Measurements from ENCODE around the gene CELA2A. TPM values are rescaled to one million over a fixed set of nuclear protein-coding genes. Genes with fewer than 3 reads are reported as not detected.

CELA2A gene
- total RNA-seq, 1 experiment from 2014 or later = not detected

GRCh38 chr1:15442759-15443158 lies 13.8 kb upstream of the CELA2A start:
- no TSS peak for BruUV-seq (replicated peaks)

GRCh38 chr1:15443281-15443680 lies 13.3 kb upstream of the CELA2A start:
- Histone ChIP-seq H3K79me2 (ENCODE audit: low read length) (no peaks in the 10 kb centered on the region), H3K4me3 (ENCODE audit: low read length) (no peak overlapping the region), H2AFZ (ENCODE audit: low read length) (no peak overlapping the region), H3K36me3 (ENCODE audit: low read depth, low read length) (no peaks in the 10 kb centered on the region), H3K4me1 (ENCODE audit: insufficient read depth, low read length) (no peaks in the 10 kb centered on the region), H3K9me3 (ENCODE audit: low read length) (no peaks in the 10 kb centered on the region), H3K9me2 (replicated peaks; ENCODE audit: low read length) (no peaks in the 10 kb centered on the region), H3F3A (ENCODE audit: low read length, unreplicated experiment) (no peaks in the 10 kb centered on the region), H3K27ac (ENCODE audit: low read length) (no peak overlapping the region), H3K4me2 (ENCODE audit: low read length) (no peak overlapping the region), H3K9ac (ENCODE audit: low read length) (no peak overlapping the region), H3K27me3 (ENCODE audit: low read length) (no peaks in the 10 kb centered on the region), H4K20me1 (ENCODE audit: low read length) (no peaks in the 10 kb centered on the region)
- CTCF ChIA-PET = no interaction called here
- no peak for DNase-seq
- no TSS peak for BruUV-seq (replicated peaks)
- TF ChIP-seq EZH2 (IDR thresholded peaks at IDR 0.05; ENCODE audit: low read length, unreplicated experiment) (no peak), CTCF (conservative IDR thresholded peaks at IDR 0.05; ENCODE audit: low read depth, low read length) (no peak), EZH2phosphoT487 (IDR thresholded peaks at IDR 0.05; ENCODE audit: borderline replicate concordance, low read length) (no peak)
- intact Hi-C loops (cut with micrococcal nuclease) = no loop called here
- POLR2A ChIA-PET (ENCODE audit: unreplicated experiment) = no interaction called here
- no peak for ATAC-seq

More at GRCh38 chr1:15442759-15443158, 13.8 kb upstream of the CELA2A start:
- Histone ChIP-seq H3K27me3 (ENCODE audit: low read length) (no peaks in the 10 kb centered on the region), H2AFZ (ENCODE audit: low read length) (no peak overlapping the region), H3K9ac (ENCODE audit: low read length) (no peak overlapping the region), H3K9me2 (replicated peaks; ENCODE audit: low read length) (no peaks in the 10 kb centered on the region), H3K4me2 (ENCODE audit: low read length) (no peak overlapping the region), H3K27ac (ENCODE audit: low read length) (no peak overlapping the region), H3K9me3 (ENCODE audit: low read length) (no peaks in the 10 kb centered on the region), H3K36me3 (ENCODE audit: low read depth, low read length) (no peaks in the 10 kb centered on the region), H3K4me1 (ENCODE audit: insufficient read depth, low read length) (no peaks in the 10 kb centered on the region), H3K79me2 (ENCODE audit: low read length) (no peaks in the 10 kb centered on the region), H3K4me3 (ENCODE audit: low read length) (no peak overlapping the region), H4K20me1 (ENCODE audit: low read length) (no peaks in the 10 kb centered on the region), H3F3A (ENCODE audit: low read length, unreplicated experiment) (no peaks in the 10 kb centered on the region)
- DNase-seq (no peak), ATAC-seq (no peak)
- ChIA-PET CTCF (no interaction called here), POLR2A (ENCODE audit: unreplicated experiment) (no interaction called here)
- intact Hi-C loops (cut with micrococcal nuclease) = no loop called here
- TF ChIP-seq EZH2phosphoT487 (IDR thresholded peaks at IDR 0.05; ENCODE audit: borderline replicate concordance, low read length) (no peak), EZH2 (IDR thresholded peaks at IDR 0.05; ENCODE audit: low read length, unreplicated experiment) (no peak), CTCF (conservative IDR thresholded peaks at IDR 0.05; ENCODE audit: low read depth, low read length) (no peak)

- CTCF ChIA-PET = no interaction called here
Observed at GRCh38 chr1:15444468-15445389, 11.8 kb upstream of the CELA2A start.

More at GRCh38 chr1:15444468-15445389, 11.8 kb upstream of the CELA2A start:
- Histone ChIP-seq H3K9me2 (replicated peaks; ENCODE audit: low read length) (no peaks in the 10 kb centered on the region), H3K27me3 (ENCODE audit: low read length) (no peaks in the 10 kb centered on the region), H3K4me2 (ENCODE audit: low read length) (no peak overlapping the region), H3K36me3 (ENCODE audit: low read depth, low read length) (no peaks in the 10 kb centered on the region), H3F3A (ENCODE audit: low read length, unreplicated experiment) (no peaks in the 10 kb centered on the region), H3K4me3 (ENCODE audit: low read length) (no peak overlapping the region), H3K9me3 (ENCODE audit: low read length) (no peaks in the 10 kb centered on the region), H3K79me2 (ENCODE audit: low read length) (no peaks in the 10 kb centered on the region), H3K27ac (ENCODE audit: low read length) (no peak overlapping the region), H3K4me1 (ENCODE audit: insufficient read depth, low read length) (no peaks in the 10 kb centered on the region), H4K20me1 (ENCODE audit: low read length) (no peaks in the 10 kb centered on the region), H2AFZ (ENCODE audit: low read length) (no peak overlapping the region), H3K9ac (ENCODE audit: low read length) (no peak overlapping the region)
- intact Hi-C loops (cut with micrococcal nuclease) = no loop called here
- no peak for DNase-seq
- POLR2A ChIA-PET (ENCODE audit: unreplicated experiment) = no interaction called here
- ATAC-seq = no peak
- no TSS peak for BruUV-seq (replicated peaks)
- TF ChIP-seq CTCF (conservative IDR thresholded peaks at IDR 0.05; ENCODE audit: low read depth, low read length) = no peak
- TF ChIP-seq EZH2 (IDR thresholded peaks at IDR 0.05; ENCODE audit: low read length, unreplicated experiment) = no peak
- TF ChIP-seq EZH2phosphoT487 (IDR thresholded peaks at IDR 0.05; ENCODE audit: borderline replicate concordance, low read length) = no peak

Data from PC-3 (cell line).